HEK293 (cell line): ENCODE measurements around the gene GTF3C4.

ENCODE experiments used
- CTCF ChIA-PET: fragments of 350-600 bp; formaldehyde crosslinking; extraction: SDS; loops from one replicate; lab custom pipeline; 2021; ENCODE audit warnings: antibody characterized with exemption; lab: Yijun Ruan, JAX
- POLR2A ChIA-PET: fragments of 300-600 bp; formaldehyde crosslinking; extraction: SDS; loops from one replicate; lab custom pipeline; 2020; ENCODE audit warnings: antibody characterized with exemption, inconsistent platforms; lab: Yijun Ruan, JAX
- H3K27ac ChIP-seq: fragments of 200-500 bp; sonication (Bioruptor generic); 2 replicates; pipeline ENCODE4 v1.5.1; 2014; ENCODE audit warnings: low read depth, low read length, control low read depth, inconsistent platforms; ENCODE audit errors: extremely low read depth
- H3K36me3 ChIP-seq, 2 experiments: fragments of 200-500 bp in 1 of 2; sonication (Bioruptor generic) in 1 of 2; 1 replicate in 1 of 2; 2 replicates in 1 of 2; pipeline ENCODE4 v1.5.1; 2014 to 2017; ENCODE audit warnings: inconsistent platforms in 2 of 2, low read length in 2 of 2; ENCODE audit not compliant: control insufficient read depth in 2 of 2, insufficient read depth in 1 of 2
- H3K4me1 ChIP-seq: fragments of 200-500 bp; sonication (Bioruptor generic); 2 replicates; pipeline ENCODE4 v1.5.1; 2014; ENCODE audit warnings: mild to moderate bottlenecking, low read length, inconsistent platforms; ENCODE audit not compliant: control insufficient read depth, insufficient read depth
- H3K4me3 ChIP-seq: 2 replicates; pipeline ENCODE4 v1.5.1; 2011; ENCODE audit warnings: low read depth, mild to moderate bottlenecking, control low read depth, low read length, moderate library complexity
- H3K9me3 ChIP-seq: fragments of 200-500 bp; sonication (Bioruptor generic); 2 replicates; pipeline ENCODE4 v1.5.1; 2014; ENCODE audit warnings: low read depth, low read length, inconsistent platforms; ENCODE audit not compliant: control insufficient read depth, insufficient read depth
- BCL11B ChIP-seq: fragments of 450-650 bp; formaldehyde crosslinking; IDR thresholded peaks from 2 replicates; pipeline ENCODE4 v1.5.1; 2016; ENCODE audit warnings: low read depth, missing biosample characterization, missing genetic modification characterization
- GLIS1 ChIP-seq: fragments of 450-650 bp; formaldehyde crosslinking; IDR thresholded peaks from 2 replicates; pipeline ENCODE4 v1.5.1; 2016; ENCODE audit warnings: missing biosample characterization, missing genetic modification characterization
- KLF7 ChIP-seq: fragments of 450-650 bp; formaldehyde crosslinking; IDR thresholded peaks from 2 replicates; pipeline ENCODE4 v1.5.1; 2016; ENCODE audit warnings: missing biosample characterization, missing genetic modification characterization, borderline replicate concordance
- MZF1 ChIP-seq: fragments of 450-650 bp; formaldehyde crosslinking; IDR thresholded peaks from 2 replicates; pipeline ENCODE4 v1.5.1; 2017; ENCODE audit warnings: missing biosample characterization, missing genetic modification characterization, borderline replicate concordance
- SCRT2 ChIP-seq: fragments of 450-650 bp; formaldehyde crosslinking; IDR thresholded peaks from 2 replicates; pipeline ENCODE4 v1.5.1; 2016; ENCODE audit warnings: missing biosample characterization, missing genetic modification characterization
- ZBTB20 ChIP-seq: fragments of 450-650 bp; formaldehyde crosslinking; IDR thresholded peaks from 2 replicates; pipeline ENCODE4 v1.5.1; 2016; ENCODE audit warnings: missing biosample characterization, missing genetic modification characterization
- ZFP3 ChIP-seq: fragments of 450-650 bp; formaldehyde crosslinking; IDR thresholded peaks from 2 replicates; pipeline ENCODE4 v1.5.1; 2016; ENCODE audit warnings: low read depth, missing biosample characterization, missing genetic modification characterization
- ZFP69B ChIP-seq: fragments of 450-650 bp; formaldehyde crosslinking; IDR thresholded peaks from 2 replicates; pipeline ENCODE4 v1.5.1; 2016; ENCODE audit warnings: missing biosample characterization, missing genetic modification characterization
- ZIC2 ChIP-seq: fragments of 450-650 bp; formaldehyde crosslinking; IDR thresholded peaks from 2 replicates; pipeline ENCODE4 v1.5.1; 2016; ENCODE audit warnings: missing biosample characterization, missing genetic modification characterization
- ZNF121 ChIP-seq: fragments of 450-650 bp; formaldehyde crosslinking; IDR thresholded peaks from 2 replicates; pipeline ENCODE4 v1.5.1; 2016; ENCODE audit warnings: missing biosample characterization, missing genetic modification characterization
- ZNF175 ChIP-seq: fragments of 450-650 bp; formaldehyde crosslinking; IDR thresholded peaks from 2 replicates; pipeline ENCODE4 v1.5.1; 2016; ENCODE audit warnings: missing biosample characterization, missing genetic modification characterization
- ZNF335 ChIP-seq: fragments of 450-650 bp; formaldehyde crosslinking; conservative IDR thresholded peaks from 2 replicates; pipeline ENCODE4 v1.5.1; 2016; ENCODE audit warnings: missing biosample characterization, missing genetic modification characterization
- ZNF391 ChIP-seq: fragments of 450-650 bp; formaldehyde crosslinking; IDR thresholded peaks from 2 replicates; pipeline ENCODE4 v1.5.1; 2016; ENCODE audit warnings: low read depth, missing biosample characterization, missing genetic modification characterization, borderline replicate concordance
- ZNF473 ChIP-seq: fragments of 450-650 bp; formaldehyde crosslinking; IDR thresholded peaks from 2 replicates; pipeline ENCODE4 v1.5.1; 2017; ENCODE audit warnings: missing biosample characterization, missing genetic modification characterization
- ZNF560 ChIP-seq: fragments of 450-650 bp; formaldehyde crosslinking; IDR thresholded peaks from 2 replicates; pipeline ENCODE4 v1.5.1; 2017; ENCODE audit warnings: missing biosample characterization, missing genetic modification characterization, borderline replicate concordance
- ZNF561 ChIP-seq: fragments of 450-650 bp; IDR thresholded peaks from 2 replicates; pipeline ENCODE4 v1.5.1; 2018; ENCODE audit warnings: missing biosample characterization, missing genetic modification characterization, borderline replicate concordance
- ZNF600 ChIP-seq: fragments of 450-650 bp; formaldehyde crosslinking; IDR thresholded peaks from 2 replicates; pipeline ENCODE4 v1.5.1; 2016; ENCODE audit warnings: missing biosample characterization, missing genetic modification characterization
- ZNF747 ChIP-seq: fragments of 450-650 bp; formaldehyde crosslinking; IDR thresholded peaks from 2 replicates; pipeline ENCODE4 v1.5.1; 2016; ENCODE audit warnings: missing biosample characterization, missing genetic modification characterization
- ZNF792 ChIP-seq: fragments of 450-650 bp; formaldehyde crosslinking; IDR thresholded peaks from 2 replicates; pipeline ENCODE4 v1.5.1; 2016; ENCODE audit warnings: missing biosample characterization, missing genetic modification characterization
- TF ChIP-seq, protein P1 (sequence below): fragments of 450-650 bp; formaldehyde crosslinking; IDR thresholded peaks from 2 replicates; pipeline ENCODE4 v1.5.1; 2016; ENCODE audit warnings: missing biosample characterization, missing genetic modification characterization
- TF ChIP-seq, protein P2 (sequence below): fragments of 450-650 bp; formaldehyde crosslinking; IDR thresholded peaks from 2 replicates; pipeline ENCODE4 v1.5.1; 2016; ENCODE audit warnings: missing biosample characterization, missing genetic modification characterization
- TF ChIP-seq, protein P3 (sequence below): fragments of 450-650 bp; formaldehyde crosslinking; IDR thresholded peaks from 2 replicates; pipeline ENCODE4 v1.5.1; 2017; ENCODE audit warnings: missing biosample characterization, missing genetic modification characterization
- TF ChIP-seq, protein P4 (sequence below): fragments of 450-650 bp; formaldehyde crosslinking; IDR thresholded peaks from 2 replicates; pipeline ENCODE4 v1.5.1; 2016; ENCODE audit warnings: missing biosample characterization, missing genetic modification characterization
- TF ChIP-seq, protein P5 (sequence below): fragments of 450-650 bp; formaldehyde crosslinking; IDR thresholded peaks from 2 replicates; pipeline ENCODE4 v1.5.1; 2016; ENCODE audit warnings: missing biosample characterization, missing genetic modification characterization, borderline replicate concordance

GTF3C4 gene

DNA sequence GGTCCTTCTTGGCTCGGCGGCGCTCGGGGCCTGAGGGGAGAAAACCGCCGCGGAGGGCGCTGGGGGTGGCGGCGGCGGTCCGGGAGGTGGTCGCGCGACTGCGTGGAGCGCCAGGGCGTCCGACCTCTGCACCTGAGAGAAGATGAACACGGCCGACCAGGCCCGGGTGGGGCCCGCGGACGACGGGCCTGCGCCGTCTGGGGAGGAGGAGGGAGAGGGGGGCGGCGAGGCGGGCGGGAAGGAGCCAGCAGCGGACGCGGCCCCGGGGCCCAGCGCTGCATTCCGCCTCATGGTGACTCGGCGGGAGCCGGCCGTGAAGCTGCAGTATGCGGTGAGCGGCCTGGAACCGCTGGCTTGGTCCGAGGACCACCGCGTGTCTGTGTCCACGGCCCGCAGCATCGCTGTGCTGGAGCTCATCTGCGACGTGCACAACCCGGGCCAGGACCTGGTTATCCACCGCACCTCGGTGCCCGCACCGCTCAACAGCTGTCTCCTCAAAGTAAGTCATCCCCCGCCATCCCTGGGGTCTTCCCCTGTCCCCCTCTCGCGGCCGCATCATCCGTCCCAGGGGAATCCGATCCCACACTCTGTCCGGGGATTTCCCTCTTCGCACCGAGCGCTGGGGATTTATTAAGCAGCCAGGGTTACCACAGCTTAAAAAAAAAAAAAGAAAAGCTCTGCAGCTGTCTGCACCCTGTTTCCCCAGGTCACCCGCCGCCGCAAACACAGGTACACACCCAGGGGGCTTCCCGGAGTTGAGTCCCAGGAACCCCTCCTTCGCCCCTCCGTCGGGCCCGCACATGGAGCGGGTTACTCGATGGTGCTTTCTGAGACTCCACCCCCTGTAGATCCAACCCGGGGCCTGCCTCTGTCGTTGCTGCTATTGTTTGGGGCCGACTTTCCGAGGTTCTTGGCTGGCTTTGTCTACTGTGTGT, at the start of gene GTF3C4 (continued):
- TF ChIP-seq ZNF792 (tag by site-specific recombination) (0 out of 2 replicates have a peak, but pooled peaks have one; percentile 14), GLIS1 (tag by site-specific recombination) (peak; percentile 97), ZNF600 (no peak; the same call in 1 of the 2 replicates), ZFP69B (peak; percentile 50), ZIC2 (peak; percentile 28; the same call in 1 of the 2 replicates), ZBTB20 (tag by site-specific recombination) (peak; percentile 66), ZNF335 (tag by site-specific recombination) (peak; percentile 49; the same call in 1 of the 2 replicates), MZF1 (tag by site-specific recombination) (peak; percentile 63; the same call in 1 of the 2 replicates), BCL11B (no peak), ZNF391 (tag by site-specific recombination) (0 out of 2 replicates have a peak, but pooled peaks have one; percentile 15), SCRT2 (tag by site-specific recombination) (0 out of 2 replicates have a peak, but pooled peaks have one; percentile 13), ZNF121 (0 out of 2 replicates have a peak, but pooled peaks have one; percentile 19)
- TF ChIP-seq, protein P1, sequence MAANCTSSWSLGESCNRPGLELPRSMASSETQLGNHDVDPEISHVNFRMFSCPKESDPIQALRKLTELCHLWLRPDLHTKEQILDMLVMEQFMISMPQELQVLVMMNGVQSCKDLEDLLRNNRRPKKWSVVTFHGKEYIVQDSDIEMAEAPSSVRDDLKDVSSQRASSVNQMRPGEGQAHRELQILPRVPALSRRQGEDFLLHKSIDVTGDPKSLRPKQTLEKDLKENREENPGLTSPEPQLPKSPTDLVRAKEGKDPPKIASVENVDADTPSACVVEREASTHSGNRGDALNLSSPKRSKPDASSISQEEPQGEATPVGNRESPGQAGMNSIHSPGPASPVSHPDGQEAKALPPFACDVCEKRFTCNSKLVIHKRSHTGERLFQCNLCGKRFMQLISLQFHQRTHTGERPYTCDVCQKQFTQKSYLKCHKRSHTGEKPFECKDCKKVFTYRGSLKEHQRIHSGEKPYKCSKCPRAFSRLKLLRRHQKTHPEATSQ: no peak
- TF ChIP-seq, protein P2, sequence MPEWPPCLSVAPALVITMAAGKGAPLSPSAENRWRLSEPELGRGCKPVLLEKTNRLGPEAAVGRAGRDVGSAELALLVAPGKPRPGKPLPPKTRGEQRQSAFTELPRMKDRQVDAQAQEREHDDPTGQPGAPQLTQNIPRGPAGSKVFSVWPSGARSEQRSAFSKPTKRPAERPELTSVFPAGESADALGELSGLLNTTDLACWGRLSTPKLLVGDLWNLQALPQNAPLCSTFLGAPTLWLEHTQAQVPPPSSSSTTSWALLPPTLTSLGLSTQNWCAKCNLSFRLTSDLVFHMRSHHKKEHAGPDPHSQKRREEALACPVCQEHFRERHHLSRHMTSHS (tag by site-specific recombination): no peak
- TF ChIP-seq, protein P3, sequence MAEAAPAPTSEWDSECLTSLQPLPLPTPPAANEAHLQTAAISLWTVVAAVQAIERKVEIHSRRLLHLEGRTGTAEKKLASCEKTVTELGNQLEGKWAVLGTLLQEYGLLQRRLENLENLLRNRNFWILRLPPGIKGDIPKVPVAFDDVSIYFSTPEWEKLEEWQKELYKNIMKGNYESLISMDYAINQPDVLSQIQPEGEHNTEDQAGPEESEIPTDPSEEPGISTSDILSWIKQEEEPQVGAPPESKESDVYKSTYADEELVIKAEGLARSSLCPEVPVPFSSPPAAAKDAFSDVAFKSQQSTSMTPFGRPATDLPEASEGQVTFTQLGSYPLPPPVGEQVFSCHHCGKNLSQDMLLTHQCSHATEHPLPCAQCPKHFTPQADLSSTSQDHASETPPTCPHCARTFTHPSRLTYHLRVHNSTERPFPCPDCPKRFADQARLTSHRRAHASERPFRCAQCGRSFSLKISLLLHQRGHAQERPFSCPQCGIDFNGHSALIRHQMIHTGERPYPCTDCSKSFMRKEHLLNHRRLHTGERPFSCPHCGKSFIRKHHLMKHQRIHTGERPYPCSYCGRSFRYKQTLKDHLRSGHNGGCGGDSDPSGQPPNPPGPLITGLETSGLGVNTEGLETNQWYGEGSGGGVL: peak; percentile 44; the same call in 1 of the 2 replicates

DNA sequence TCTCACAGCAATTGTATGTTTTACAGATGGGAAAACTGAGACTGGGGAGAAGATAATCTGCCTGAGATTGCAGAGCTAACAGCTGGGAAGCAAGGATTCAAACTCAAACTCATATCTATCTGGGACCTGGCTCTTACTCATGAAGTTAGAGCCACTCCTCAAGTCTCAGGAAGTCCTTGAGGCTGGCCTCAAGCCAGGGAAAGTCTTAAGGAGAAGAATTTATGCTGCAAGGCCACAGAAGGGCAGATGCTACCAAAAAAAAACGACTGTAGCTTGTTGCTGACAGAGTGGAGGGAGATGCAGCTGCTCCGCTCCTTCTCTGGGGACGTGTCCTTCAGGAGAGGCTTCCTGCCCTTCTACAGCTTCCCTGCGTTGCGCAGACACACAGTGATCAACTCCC, 48.1 kb upstream of the GTF3C4 start:
- CTCF ChIA-PET: interaction anchor here (1.0 kb wide), 1 partner anchor 211 kb away, joined by 3 read pairs; no protein-coding TSS in a partner anchor
- TF ChIP-seq ZFP3 (tag by site-specific recombination) (no peak), ZNF473 (tag by site-specific recombination) (no peak), ZNF560 (tag by site-specific recombination) (no peak), ZNF747 (no peak), ZNF121 (no peak), ZNF561 (tag by site-specific recombination) (no peak), KLF7 (tag by site-specific recombination) (no peak), ZNF175 (no peak)
- TF ChIP-seq, protein P4, sequence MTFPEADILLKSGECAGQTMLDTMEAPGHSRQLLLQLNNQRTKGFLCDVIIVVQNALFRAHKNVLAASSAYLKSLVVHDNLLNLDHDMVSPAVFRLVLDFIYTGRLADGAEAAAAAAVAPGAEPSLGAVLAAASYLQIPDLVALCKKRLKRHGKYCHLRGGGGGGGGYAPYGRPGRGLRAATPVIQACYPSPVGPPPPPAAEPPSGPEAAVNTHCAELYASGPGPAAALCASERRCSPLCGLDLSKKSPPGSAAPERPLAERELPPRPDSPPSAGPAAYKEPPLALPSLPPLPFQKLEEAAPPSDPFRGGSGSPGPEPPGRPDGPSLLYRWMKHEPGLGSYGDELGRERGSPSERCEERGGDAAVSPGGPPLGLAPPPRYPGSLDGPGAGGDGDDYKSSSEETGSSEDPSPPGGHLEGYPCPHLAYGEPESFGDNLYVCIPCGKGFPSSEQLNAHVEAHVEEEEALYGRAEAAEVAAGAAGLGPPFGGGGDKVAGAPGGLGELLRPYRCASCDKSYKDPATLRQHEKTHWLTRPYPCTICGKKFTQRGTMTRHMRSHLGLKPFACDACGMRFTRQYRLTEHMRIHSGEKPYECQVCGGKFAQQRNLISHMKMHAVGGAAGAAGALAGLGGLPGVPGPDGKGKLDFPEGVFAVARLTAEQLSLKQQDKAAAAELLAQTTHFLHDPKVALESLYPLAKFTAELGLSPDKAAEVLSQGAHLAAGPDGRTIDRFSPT (tag by site-specific recombination): no peak
- TF ChIP-seq, protein P5, sequence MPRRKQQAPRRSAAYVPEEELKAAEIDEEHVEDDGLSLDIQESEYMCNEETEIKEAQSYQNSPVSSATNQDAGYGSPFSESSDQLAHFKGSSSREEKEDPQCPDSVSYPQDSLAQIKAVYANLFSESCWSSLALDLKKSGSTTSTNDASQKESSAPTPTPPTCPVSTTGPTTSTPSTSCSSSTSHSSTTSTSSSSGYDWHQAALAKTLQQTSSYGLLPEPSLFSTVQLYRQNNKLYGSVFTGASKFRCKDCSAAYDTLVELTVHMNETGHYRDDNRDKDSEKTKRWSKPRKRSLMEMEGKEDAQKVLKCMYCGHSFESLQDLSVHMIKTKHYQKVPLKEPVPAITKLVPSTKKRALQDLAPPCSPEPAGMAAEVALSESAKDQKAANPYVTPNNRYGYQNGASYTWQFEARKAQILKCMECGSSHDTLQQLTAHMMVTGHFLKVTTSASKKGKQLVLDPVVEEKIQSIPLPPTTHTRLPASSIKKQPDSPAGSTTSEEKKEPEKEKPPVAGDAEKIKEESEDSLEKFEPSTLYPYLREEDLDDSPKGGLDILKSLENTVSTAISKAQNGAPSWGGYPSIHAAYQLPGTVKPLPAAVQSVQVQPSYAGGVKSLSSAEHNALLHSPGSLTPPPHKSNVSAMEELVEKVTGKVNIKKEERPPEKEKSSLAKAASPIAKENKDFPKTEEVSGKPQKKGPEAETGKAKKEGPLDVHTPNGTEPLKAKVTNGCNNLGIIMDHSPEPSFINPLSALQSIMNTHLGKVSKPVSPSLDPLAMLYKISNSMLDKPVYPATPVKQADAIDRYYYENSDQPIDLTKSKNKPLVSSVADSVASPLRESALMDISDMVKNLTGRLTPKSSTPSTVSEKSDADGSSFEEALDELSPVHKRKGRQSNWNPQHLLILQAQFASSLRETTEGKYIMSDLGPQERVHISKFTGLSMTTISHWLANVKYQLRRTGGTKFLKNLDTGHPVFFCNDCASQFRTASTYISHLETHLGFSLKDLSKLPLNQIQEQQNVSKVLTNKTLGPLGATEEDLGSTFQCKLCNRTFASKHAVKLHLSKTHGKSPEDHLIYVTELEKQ (tag by site-specific recombination): no peak
- Histone ChIP-seq H3K9me3 (no peaks in the 10 kb centered on the region), H3K27ac (no peak overlapping the region), H3K4me3 (no peak overlapping the region), H3K36me3 (peaks cover 3 to 52% of the 10 kb centered on the region in 2 experiments; a peak in 2 of 3 replicates), H3K4me1 (no peaks in the 10 kb centered on the region)
- POLR2A ChIA-PET: interaction anchor here (1.0 kb wide), 1 partner anchor 47 kb away, joined by 4 read pairs; the partner anchor contains the start of genes DDX31 and GTF3C4
